DND-41 (cell line): Measurements from ENCODE around the gene FHIT.

Source experiments
- ATAC-seq: fragments of 200-7000 bp; cut with Tn5 transposase; 3 replicates; pipeline ENCODE4 v1.9.1; 2021; ENCODE audit warnings: low read depth; ENCODE audit not compliant: insufficient read depth
- DNase-seq: peaks from one replicate; pipeline ENCODE4 v3.0.0-alpha.2; 2020
- H2AFZ ChIP-seq: 2 replicates; pipeline ENCODE4 v1.6.0; 2012; ENCODE audit warnings: low read depth, low read length
- H3K27ac ChIP-seq: 2 replicates; pipeline ENCODE4 v1.5.1; 2012; ENCODE audit warnings: low read length, inconsistent platforms
- H3K27me3 ChIP-seq: fragments of 200-600 bp; sonication (generic); 2 replicates; pipeline ENCODE4 v1.6.0; 2012; ENCODE audit warnings: low read length, mild to moderate bottlenecking, inconsistent platforms; ENCODE audit not compliant: insufficient read depth, poor library complexity
- H3K36me3 ChIP-seq: 2 replicates; pipeline ENCODE4 v1.5.1; 2012; ENCODE audit warnings: low read length, inconsistent platforms; ENCODE audit not compliant: insufficient read depth
- H3K4me1 ChIP-seq: 2 replicates; pipeline ENCODE4 v1.5.1; 2012; ENCODE audit warnings: mild to moderate bottlenecking, low read length; ENCODE audit not compliant: insufficient read depth
- H3K4me2 ChIP-seq: 2 replicates; pipeline ENCODE4 v1.6.0; 2012; ENCODE audit warnings: mild to moderate bottlenecking, moderate library complexity, low read length, inconsistent platforms; ENCODE audit not compliant: insufficient read depth
- H3K4me3 ChIP-seq, 2 experiments: fragments of 200-600 bp in 1 of 2; shearing (Covaris generic) in 1 of 2; 2 replicates each; pipeline ENCODE4 v1.5.1; 2012 to 2016; ENCODE audit warnings: inconsistent platforms in 2 of 2, low read length in 2 of 2, mild to moderate bottlenecking in 2 of 2, low read depth in 1 of 2, moderate library complexity in 1 of 2
- H3K79me2 ChIP-seq: 2 replicates; pipeline ENCODE4 v1.6.0; 2012; ENCODE audit warnings: low read length, inconsistent platforms; ENCODE audit not compliant: insufficient read depth
- H3K9ac ChIP-seq: 2 replicates; pipeline ENCODE4 v1.6.0; 2012; ENCODE audit warnings: low read depth, mild to moderate bottlenecking, inconsistent platforms, low read length, moderate library complexity
- H3K9me3 ChIP-seq: 2 replicates; pipeline ENCODE4 v1.5.1; 2012; ENCODE audit warnings: low read length, moderate library complexity, mild to moderate bottlenecking, inconsistent platforms; ENCODE audit not compliant: insufficient read depth, severe bottlenecking
- H4K20me1 ChIP-seq: 2 replicates; pipeline ENCODE4 v1.6.0; 2012; ENCODE audit warnings: low read length; ENCODE audit not compliant: insufficient read depth
- CTCF ChIP-seq: IDR thresholded peaks from 2 replicates; pipeline ENCODE4 v1.5.1; 2012; ENCODE audit warnings: borderline replicate concordance, low read length, moderate library complexity, mild to moderate bottlenecking; ENCODE audit not compliant: poor library complexity, severe bottlenecking; ENCODE audit errors: extremely low read depth
- EZH2 ChIP-seq: IDR thresholded peaks from 3 replicates; pipeline ENCODE4 v1.6.1; 2012; ENCODE audit warnings: borderline replicate concordance, low read depth, mild to moderate bottlenecking, moderate library complexity, low read length, inconsistent platforms; ENCODE audit not compliant: severe bottlenecking

FHIT gene

GRCh38 chr3:60517134-60517533 lies 734.1 kb downstream of the FHIT start:
- Histone ChIP-seq H3K27ac (no peak overlapping the region), H3K36me3 (no peaks in the 10 kb centered on the region), H2AFZ (no peak overlapping the region), H3K79me2 (no peaks in the 10 kb centered on the region), H3K9ac (no peak overlapping the region), H4K20me1 (no peaks in the 10 kb centered on the region), H3K9me3 (peaks cover under 1% of the 10 kb centered on the region), H3K27me3 (no peaks in the 10 kb centered on the region), H3K4me1 (no peaks in the 10 kb centered on the region), H3K4me2 (no peak overlapping the region), H3K4me3 (no peak overlapping the region)
- TF ChIP-seq CTCF: no peak
- no peak for TF ChIP-seq EZH2
- DNase-seq (no peak), ATAC-seq (no peak)

GRCh38 chr3:60514866-60515265 lies 736.4 kb downstream of the FHIT start:
- Histone ChIP-seq H3K4me1 (no peaks in the 10 kb centered on the region), H3K27me3 (no peaks in the 10 kb centered on the region), H4K20me1 (no peaks in the 10 kb centered on the region), H3K9ac (no peak overlapping the region), H3K36me3 (no peaks in the 10 kb centered on the region), H3K79me2 (no peaks in the 10 kb centered on the region), H3K4me2 (no peak overlapping the region), H3K9me3 (no peaks in the 10 kb centered on the region), H3K27ac (no peak overlapping the region; the same call in 1 of the 2 replicates), H2AFZ (0 out of 2 replicates have a peak overlapping the region, but pooled peaks have one; percentile 17), H3K4me3 (no peak overlapping the region)
- ATAC-seq (no peak), DNase-seq (no peak)
- TF ChIP-seq EZH2 (no peak), CTCF (no peak)

GRCh38 chr3:60514085-60514649 lies 737.1 kb downstream of the FHIT start:
- ATAC-seq (no peak), DNase-seq (no peak)
- 0 out of 2 replicates have a peak overlapping the region, but pooled peaks have one; percentile 1 for H3K27ac ChIP-seq
- no peak overlapping the region for H3K9ac ChIP-seq
- H3K4me1 ChIP-seq: no peaks in the 10 kb centered on the region
- no peaks in the 10 kb centered on the region for H3K79me2 ChIP-seq
- H4K20me1 ChIP-seq: no peaks in the 10 kb centered on the region
- H2AFZ ChIP-seq: no peak overlapping the region
- TF ChIP-seq CTCF (no peak), EZH2 (no peak)
- H3K9me3 ChIP-seq: no peaks in the 10 kb centered on the region
- no peak overlapping the region for H3K4me3 ChIP-seq
- no peaks in the 10 kb centered on the region for H3K36me3 ChIP-seq
- no peak overlapping the region for H3K4me2 ChIP-seq
- no peaks in the 10 kb centered on the region for H3K27me3 ChIP-seq
